ENCODE data around the gene NFATC1. TPM values are rescaled to one million over a fixed set of nuclear protein-coding genes. Genes with fewer than 3 reads are reported as not detected.

Gene NFATC1
- total RNA-seq, 4 donors from 2014 or later = 13.1 to 21.3 (median 16.2) TPM

DNA sequence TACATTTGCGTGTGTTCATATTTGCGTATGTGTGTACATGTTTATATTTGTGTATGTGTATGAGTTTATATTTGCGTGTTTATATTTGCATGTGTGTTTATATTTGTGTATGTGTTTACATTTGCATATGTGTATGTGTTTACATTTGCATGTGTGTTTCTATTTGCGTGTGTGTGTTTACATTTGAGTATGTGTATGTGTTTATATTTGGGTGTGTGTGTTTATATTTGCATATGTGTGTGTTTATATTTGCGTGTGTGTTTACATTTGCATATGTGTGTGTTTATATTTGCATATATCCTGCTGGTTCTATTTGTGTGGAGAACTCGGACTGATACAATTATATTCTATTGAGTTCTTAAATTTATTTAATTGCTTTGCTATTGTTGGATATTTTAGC lies 168.7 kb downstream of the NFATC1 start:
- TF ChIP-seq EP300 (IDR thresholded peaks at IDR 0.05) (no peak), POLR2A (IDR thresholded peaks at IDR 0.05) (no peak), POLR2AphosphoS5 (IDR thresholded peaks at IDR 0.05) (no peak)
- TF ChIP-seq, protein P1, sequence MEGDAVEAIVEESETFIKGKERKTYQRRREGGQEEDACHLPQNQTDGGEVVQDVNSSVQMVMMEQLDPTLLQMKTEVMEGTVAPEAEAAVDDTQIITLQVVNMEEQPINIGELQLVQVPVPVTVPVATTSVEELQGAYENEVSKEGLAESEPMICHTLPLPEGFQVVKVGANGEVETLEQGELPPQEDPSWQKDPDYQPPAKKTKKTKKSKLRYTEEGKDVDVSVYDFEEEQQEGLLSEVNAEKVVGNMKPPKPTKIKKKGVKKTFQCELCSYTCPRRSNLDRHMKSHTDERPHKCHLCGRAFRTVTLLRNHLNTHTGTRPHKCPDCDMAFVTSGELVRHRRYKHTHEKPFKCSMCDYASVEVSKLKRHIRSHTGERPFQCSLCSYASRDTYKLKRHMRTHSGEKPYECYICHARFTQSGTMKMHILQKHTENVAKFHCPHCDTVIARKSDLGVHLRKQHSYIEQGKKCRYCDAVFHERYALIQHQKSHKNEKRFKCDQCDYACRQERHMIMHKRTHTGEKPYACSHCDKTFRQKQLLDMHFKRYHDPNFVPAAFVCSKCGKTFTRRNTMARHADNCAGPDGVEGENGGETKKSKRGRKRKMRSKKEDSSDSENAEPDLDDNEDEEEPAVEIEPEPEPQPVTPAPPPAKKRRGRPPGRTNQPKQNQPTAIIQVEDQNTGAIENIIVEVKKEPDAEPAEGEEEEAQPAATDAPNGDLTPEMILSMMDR (IDR thresholded peaks at IDR 0.05) = no peak
- Histone ChIP-seq H3K36me3 (no peaks in the 10 kb centered on the region), H3K27me3 (peaks cover 13% of the 10 kb centered on the region), H3K4me3 (no peak overlapping the region), H3K27ac (no peak overlapping the region), H3K4me1 (peaks cover 0 to 8% (median 4%) of the 10 kb centered on the region in 3 donors), H3K9me3 (no peaks in the 10 kb centered on the region)
- no peak for ATAC-seq
- WGBS, 2 donors (ENCODE audit: low coverage in 1 of 2) = 78 to 86% methylated on average over 6 of the region's 6 CpGs

DNA sequence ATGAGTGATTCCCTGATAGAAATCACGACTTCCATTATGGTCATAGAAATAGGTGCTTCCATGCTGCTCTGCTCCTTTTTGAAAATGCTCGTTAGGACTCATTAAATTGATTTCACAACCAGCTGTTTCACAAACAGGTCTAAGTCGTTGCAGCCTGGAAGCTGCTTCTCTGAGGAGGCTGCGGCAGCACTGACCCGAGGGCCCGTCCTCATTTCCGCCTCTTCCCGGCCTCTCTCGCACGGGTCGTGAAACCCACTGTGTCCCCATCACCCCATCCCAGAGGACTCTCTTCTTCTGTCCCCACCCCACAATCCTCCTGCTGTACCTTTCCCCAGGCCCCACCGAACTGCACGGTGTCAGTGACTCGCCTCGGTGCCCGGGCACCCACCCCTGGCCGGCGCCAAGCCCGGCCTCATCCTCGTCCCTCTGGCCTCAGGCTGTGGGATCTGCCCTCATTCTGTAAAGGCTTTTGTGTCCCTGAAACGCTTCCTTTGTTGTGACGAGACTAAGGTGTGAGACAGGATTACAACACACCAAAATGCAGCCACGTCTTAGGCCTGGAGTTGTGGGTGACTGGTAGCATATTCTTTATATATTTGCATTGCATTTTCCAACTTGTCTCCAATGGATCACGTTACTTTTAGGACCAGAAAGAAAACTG lies 171.2 kb downstream of the NFATC1 start:
- no peak for ATAC-seq
- 93 to 100% methylated on average over 1 to 21 of the region's 24 CpGs for whole genome bisulfite sequencing, 2 donors (ENCODE audit: low coverage in 1 of 2)
- Histone ChIP-seq H3K9me3 (peaks cover 0 to 7% (median 0%) of the 10 kb centered on the region in 3 donors), H3K27me3 (peaks cover 13% of the 10 kb centered on the region), H3K4me3 (no peak overlapping the region), H3K36me3 (no peaks in the 10 kb centered on the region), H3K4me1 (peaks cover 0 to 8% (median 4%) of the 10 kb centered on the region in 3 donors), H3K27ac (no peak overlapping the region)
- no peak for TF ChIP-seq POLR2AphosphoS5 (IDR thresholded peaks at IDR 0.05)

DNA sequence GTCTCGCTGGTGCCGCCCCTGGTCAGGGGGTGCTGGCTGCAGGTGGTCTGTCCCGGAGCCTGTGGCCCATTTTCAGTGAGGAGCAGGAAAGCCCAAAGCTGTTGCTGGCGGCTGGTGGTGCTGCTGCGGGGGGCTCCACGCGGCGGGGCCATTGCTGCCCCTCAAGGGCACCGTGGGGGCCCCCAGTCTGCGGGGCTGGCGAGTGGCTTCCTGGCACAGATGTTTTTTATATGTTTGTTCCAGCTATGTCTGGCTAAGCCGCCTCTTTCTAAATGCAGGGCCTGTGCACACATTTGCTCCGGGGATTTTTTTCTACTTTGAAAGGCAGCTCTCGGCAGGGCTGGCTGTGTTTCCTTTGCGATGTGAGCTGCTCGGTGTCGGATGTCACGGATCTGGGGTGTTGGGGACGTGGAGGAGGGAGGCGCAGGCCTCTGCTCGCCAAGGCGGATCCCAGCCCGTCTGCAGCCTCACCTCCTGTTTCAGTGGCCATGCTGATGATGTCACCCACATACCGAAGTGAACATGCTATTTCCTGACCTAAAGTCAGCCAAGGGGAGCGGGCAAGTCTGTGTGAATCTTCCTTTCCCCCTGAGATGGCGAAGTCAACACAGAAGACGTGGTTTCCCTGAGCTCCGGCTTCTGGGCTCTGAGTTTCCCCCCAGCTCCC lies 171.9 kb downstream of the NFATC1 start:
- H3K4me1 ChIP-seq = peaks cover 0 to 8% (median 4%) of the 10 kb centered on the region in 3 donors
- peaks cover 13% of the 10 kb centered on the region for H3K27me3 ChIP-seq
- H3K4me3 ChIP-seq = no peak overlapping the region
- no peaks in the 10 kb centered on the region for H3K36me3 ChIP-seq
- peak; percentile 75 for ATAC-seq
- peaks cover 0 to 14% (median 0%) of the 10 kb centered on the region in 3 donors for H3K9me3 ChIP-seq
- 43 to 50% methylated on average over 7 to 8 of the region's 28 CpGs for WGBS, 2 donors (ENCODE audit: low coverage in 1 of 2)
- TF ChIP-seq EP300 (IDR thresholded peaks at IDR 0.05) (no peak), POLR2AphosphoS5 (IDR thresholded peaks at IDR 0.05) (no peak)
- peak overlapping the region in 2 of 4 donors; percentile 30 to 57 for H3K27ac ChIP-seq

DNA sequence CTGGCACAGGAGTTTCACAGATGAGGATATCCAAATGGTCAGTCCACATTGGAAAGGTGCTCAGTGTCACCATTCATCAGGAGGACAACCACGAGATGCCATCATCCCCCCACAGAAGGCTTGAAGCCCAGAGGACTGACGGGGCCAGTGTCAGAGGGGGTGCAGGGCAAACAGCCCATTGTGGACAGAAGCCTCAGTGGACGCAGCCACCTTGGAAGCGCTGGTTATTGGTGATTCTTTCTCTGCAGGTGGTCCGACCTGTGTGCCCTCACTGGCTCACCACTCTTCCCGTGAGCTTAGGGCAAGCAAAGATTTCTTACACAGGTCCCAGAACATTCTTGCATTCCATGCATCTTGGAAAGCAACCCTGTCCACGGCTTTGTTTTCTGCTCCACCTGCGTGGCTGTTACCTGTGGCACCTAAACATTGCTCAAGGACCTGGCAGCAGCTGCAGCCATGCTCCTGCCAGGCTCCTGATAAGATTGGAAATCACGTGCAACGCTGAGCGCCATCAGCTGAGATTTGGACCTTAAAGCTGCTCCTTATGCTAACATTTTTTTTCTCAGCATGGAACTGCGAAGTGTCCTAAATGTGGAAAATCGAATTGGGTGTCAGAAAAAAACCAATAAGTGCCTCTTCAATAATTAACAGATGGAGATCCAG lies 172.9 kb downstream of the NFATC1 start:
- TF ChIP-seq EP300 (IDR thresholded peaks at IDR 0.05) (no peak), POLR2AphosphoS5 (IDR thresholded peaks at IDR 0.05) (no peak), POLR2A (IDR thresholded peaks at IDR 0.05) (no peak)
- TF ChIP-seq, protein P1 (IDR thresholded peaks at IDR 0.05) = no peak
- Histone ChIP-seq H3K27me3 (peaks cover 13% of the 10 kb centered on the region), H3K9me3 (peaks cover 0 to 25% (median 2%) of the 10 kb centered on the region in 3 donors), H3K4me3 (no peak overlapping the region), H3K36me3 (no peaks in the 10 kb centered on the region), H3K4me1 (peaks cover 0 to 8% (median 4%) of the 10 kb centered on the region in 3 donors), H3K27ac (no peak overlapping the region)
- WGBS, 2 donors (ENCODE audit: low coverage in 1 of 2) = 91 to 93% methylated on average over 6 to 12 of the region's 13 CpGs
- no peak for ATAC-seq

DNA sequence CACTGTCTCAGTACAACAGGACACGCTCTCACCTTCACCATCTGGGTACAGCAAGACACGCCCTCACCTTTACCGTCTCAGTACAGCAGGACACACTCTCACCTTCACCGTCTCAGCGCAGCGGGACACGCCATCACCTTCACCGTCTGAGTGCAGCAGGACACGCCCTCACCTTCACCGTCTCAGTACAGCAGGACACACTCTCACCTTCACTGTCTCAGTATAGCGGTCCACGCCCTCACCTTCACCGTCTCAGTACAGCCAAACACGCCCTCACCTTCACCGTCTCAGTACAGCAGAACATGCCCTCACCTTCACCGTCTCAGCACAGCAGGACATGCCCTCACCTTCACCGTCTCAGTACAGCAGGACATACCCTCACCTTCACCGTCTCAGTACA lies 174.0 kb downstream of the NFATC1 start:
- WGBS, 2 donors (ENCODE audit: low coverage in 1 of 2) = 82 to 93% methylated on average over 16 to 18 of the region's 18 CpGs
- no peak overlapping the region for H3K4me3 ChIP-seq
- H3K36me3 ChIP-seq = no peaks in the 10 kb centered on the region
- H3K4me1 ChIP-seq = peaks cover 0 to 8% (median 4%) of the 10 kb centered on the region in 3 donors
- no peak for ATAC-seq
- TF ChIP-seq, protein P1 (IDR thresholded peaks at IDR 0.05) = no peak
- TF ChIP-seq EP300 (IDR thresholded peaks at IDR 0.05) (no peak), POLR2AphosphoS5 (IDR thresholded peaks at IDR 0.05) (no peak), POLR2A (IDR thresholded peaks at IDR 0.05) (no peak)
- peaks cover 0 to 30% (median 2%) of the 10 kb centered on the region in 3 donors for H3K9me3 ChIP-seq
- H3K27me3 ChIP-seq = peaks cover 13% of the 10 kb centered on the region
- no peak overlapping the region for H3K27ac ChIP-seq
